ENCODE measurements around the gene ABHD6.
"Not testable (repeated sequence)": the region's sequence is repeated elsewhere in the genome, so short reads cannot be mapped to it uniquely, and the experiment has no call there.

The ABHD6 gene

GRCh38 chr3:58288011-58288728 is 50.6 kb downstream of the ABHD6 start:
- Histone ChIP-seq H3K4me3 (replicated peaks; ENCODE audit: insufficient read depth, low read length) (no peak overlapping the region), H3K27me3 (ENCODE audit: insufficient read depth, poor library complexity, severe bottlenecking) (no peaks in the 10 kb centered on the region), H3K27ac (replicated peaks) (no peak overlapping the region)
- TF ChIP-seq SPI1 (IDR thresholded peaks at IDR 0.05; ENCODE audit: borderline replicate concordance, low read depth) (no peak), POLR2AphosphoS5 (IDR thresholded peaks at IDR 0.05; ENCODE audit: low read depth) (no peak), GABPA (IDR thresholded peaks at IDR 0.05; ENCODE audit: low read depth) (no peak), REST (IDR thresholded peaks at IDR 0.05; ENCODE audit: insufficient replicate concordance, low read depth) (no peak)
- no peak for DNase-seq (ENCODE audit: low read depth in 1 of 2, low spot score in 1 of 2)

GRCh38 chr3:58288964-58289613 is 51.5 kb downstream of the ABHD6 start:
- H3K27me3 ChIP-seq (ENCODE audit: insufficient read depth, poor library complexity, severe bottlenecking); DNase-seq (ENCODE audit: low read depth in 1 of 2, low spot score in 1 of 2); H3K4me3 ChIP-seq (replicated peaks; ENCODE audit: insufficient read depth, low read length); H3K27ac ChIP-seq (replicated peaks): not testable (repeated sequence)

DNA sequence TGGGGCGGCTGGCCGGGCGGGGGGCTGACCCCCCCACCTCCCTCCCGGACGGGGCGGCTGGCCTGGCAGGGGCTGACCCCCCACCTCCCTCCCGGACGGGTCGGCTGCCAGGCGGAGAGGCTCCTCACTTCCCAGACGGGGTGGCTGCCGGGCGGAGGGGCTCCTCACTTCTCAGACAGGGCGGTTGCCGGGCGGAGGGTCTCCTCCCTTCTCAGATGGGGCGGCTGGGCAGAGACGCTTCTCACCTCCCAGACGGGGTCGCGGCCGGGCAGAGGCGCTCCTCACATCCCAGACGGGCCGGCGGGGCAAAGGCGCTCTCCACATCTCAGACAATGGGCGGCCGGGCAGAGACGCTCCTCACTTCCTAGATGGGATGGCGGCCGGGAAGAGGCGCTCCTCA is 52.9 kb downstream of the ABHD6 start:
- not testable (repeated sequence) for H3K4me3 ChIP-seq (replicated peaks; ENCODE audit: insufficient read depth, low read length); H3K27me3 ChIP-seq (ENCODE audit: insufficient read depth, poor library complexity, severe bottlenecking); H3K27ac ChIP-seq (replicated peaks); DNase-seq (ENCODE audit: low read depth in 1 of 2, low spot score in 1 of 2)

- no peak for DNase-seq (ENCODE audit: low read depth in 1 of 2, low spot score in 1 of 2)
- no peaks in the 10 kb centered on the region for H3K27me3 ChIP-seq (ENCODE audit: insufficient read depth, poor library complexity, severe bottlenecking)
- TF ChIP-seq SPI1 (IDR thresholded peaks at IDR 0.05; ENCODE audit: borderline replicate concordance, low read depth) (no peak), REST (IDR thresholded peaks at IDR 0.05; ENCODE audit: insufficient replicate concordance, low read depth) (no peak), POLR2AphosphoS5 (IDR thresholded peaks at IDR 0.05; ENCODE audit: low read depth) (no peak), GABPA (IDR thresholded peaks at IDR 0.05; ENCODE audit: low read depth) (no peak), CTCF (IDR thresholded peaks at IDR 0.05; ENCODE audit: insufficient read depth, low read length) (no peak)
These were observed 54.2 kb downstream of the ABHD6 start for GRCh38 chr3:58291671-58292338.

GRCh38 chr3:58292866-58293265 is 55.3 kb downstream of the ABHD6 start:
- Histone ChIP-seq H3K27me3 (ENCODE audit: insufficient read depth, poor library complexity, severe bottlenecking) (no peaks in the 10 kb centered on the region), H3K4me3 (replicated peaks; ENCODE audit: insufficient read depth, low read length) (no peak overlapping the region), H3K27ac (replicated peaks) (no peak overlapping the region)
- no peak for TF ChIP-seq GABPA (IDR thresholded peaks at IDR 0.05; ENCODE audit: low read depth)
- no peak for TF ChIP-seq POLR2AphosphoS5 (IDR thresholded peaks at IDR 0.05; ENCODE audit: low read depth)
- TF ChIP-seq CTCF (IDR thresholded peaks at IDR 0.05; ENCODE audit: insufficient read depth, low read length), result no peak
- TF ChIP-seq REST (IDR thresholded peaks at IDR 0.05; ENCODE audit: insufficient replicate concordance, low read depth), result no peak
- no peak for TF ChIP-seq SPI1 (IDR thresholded peaks at IDR 0.05; ENCODE audit: borderline replicate concordance, low read depth)
- DNase-seq (ENCODE audit: low read depth in 1 of 2, low spot score in 1 of 2), result no peak

More at GRCh38 chr3:58291671-58292338, 54.2 kb downstream of the ABHD6 start:
- Histone ChIP-seq H3K4me3 (replicated peaks; ENCODE audit: insufficient read depth, low read length) (no peak overlapping the region), H3K27ac (replicated peaks) (no peak overlapping the region)
